GM18520 (cell line): Measurements from ENCODE around the gene ATP9B.
"Not testable (repeated sequence)": the region's sequence is repeated elsewhere in the genome, so short reads cannot be mapped to it uniquely, and the experiment has no call there.

Experiments
- ATAC-seq: cut with Tn5 transposase; IDR thresholded peaks from one replicate; pipeline ENCODE4 v1.9.1; 2021; ENCODE audit not compliant: unreplicated experiment

Gene ATP9B

DNA sequence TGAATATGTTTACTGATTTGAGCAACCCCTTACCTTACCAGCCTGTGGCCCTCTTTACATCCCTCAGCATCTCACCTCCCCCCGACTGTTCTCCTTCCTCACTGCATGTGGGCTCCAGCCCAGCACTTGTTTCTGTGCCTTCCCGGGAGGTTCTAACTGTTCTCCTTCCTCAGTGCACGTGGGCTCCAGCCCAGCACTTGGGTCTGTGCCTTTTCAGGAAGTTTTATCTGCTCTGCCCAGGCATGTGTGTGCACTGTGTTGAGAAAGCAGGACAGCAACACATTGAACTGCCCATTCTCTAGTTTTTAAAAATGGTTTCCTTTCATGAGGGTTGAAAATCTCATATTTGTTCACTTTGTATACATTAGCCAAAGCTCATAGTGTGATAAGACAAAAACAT is 158.4 kb downstream of the ATP9B start:
- no peak for ATAC-seq

DNA sequence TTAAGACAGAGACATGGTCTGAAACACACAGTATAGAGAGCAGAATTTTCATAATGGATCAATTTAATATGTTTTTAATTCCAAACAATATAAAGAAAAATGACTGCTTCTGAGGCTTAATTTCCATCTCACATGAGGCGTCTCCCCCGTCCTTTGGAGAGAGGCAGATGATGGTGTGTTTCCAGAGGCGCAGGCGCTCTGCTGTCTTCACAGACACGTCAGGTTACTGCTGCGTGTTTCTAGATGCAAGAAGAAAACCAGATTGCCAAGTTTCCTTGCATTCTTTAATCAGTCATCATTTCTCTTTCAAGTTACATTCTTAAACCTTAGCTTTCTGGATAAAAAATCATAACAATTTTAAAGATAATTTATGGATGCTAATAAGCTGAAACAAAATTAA is 160.2 kb downstream of the ATP9B start:
- no peak for ATAC-seq

DNA sequence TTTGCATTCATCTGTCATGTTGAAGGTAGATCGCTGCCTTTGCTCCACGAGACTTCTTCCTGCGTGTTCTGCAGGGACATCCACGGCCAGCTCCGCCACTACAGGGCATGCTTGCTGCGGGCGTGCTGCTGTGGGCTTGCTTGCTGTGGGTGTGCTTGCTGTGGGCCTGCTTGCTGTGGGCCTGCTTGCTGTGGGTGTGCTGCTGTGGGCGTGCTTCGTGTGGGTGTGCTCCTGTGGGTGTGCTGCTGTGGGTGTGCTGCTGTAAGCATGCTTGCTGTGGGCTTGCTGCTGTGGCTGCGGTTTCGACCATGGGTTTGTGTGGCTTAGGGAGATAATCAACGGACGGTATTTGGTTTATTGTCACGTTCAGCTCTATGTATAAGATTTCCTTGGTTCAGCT is 165.2 kb downstream of the ATP9B start:
- no peak for ATAC-seq

DNA sequence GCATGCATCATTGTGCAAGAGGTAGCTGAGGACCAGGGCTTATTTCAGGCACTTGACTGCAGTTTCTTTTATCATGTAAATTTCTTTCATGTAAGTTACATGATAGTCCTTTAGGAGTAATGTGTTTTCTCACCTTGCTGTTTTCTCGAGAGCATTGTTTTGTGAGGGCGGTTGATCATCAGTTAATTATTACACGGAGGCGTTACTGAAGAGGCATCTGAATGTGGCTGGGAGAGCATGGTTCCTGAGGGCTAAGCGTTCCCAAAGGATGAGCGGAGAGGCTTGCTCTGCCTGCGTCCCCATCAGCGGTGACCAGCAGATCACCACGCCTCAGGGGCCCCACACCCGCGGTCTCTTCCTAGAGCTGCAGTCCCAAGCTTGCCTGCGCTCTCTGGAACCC is 170.4 kb downstream of the ATP9B start:
- no peak for ATAC-seq

DNA sequence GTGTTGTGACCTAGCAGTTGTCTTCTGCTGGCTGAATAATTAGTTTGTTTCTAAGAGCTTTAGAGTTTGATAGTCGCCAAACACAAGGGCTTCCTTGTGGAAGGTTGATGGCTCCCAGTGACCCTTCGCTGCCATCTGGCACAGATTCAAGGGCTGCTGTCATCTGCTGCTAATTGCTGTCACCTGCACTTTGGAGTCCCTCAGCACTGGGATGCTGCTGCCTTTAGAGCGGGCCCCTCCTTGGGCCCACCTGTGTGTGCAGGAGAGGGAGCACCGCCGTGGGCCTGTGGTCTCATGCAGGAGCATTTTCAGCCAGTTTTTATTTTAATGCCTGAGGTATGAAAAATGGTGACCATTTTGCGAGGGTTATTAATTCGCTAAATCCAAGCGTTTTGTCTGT is 172.6 kb downstream of the ATP9B start:
- ATAC-seq: no peak

DNA sequence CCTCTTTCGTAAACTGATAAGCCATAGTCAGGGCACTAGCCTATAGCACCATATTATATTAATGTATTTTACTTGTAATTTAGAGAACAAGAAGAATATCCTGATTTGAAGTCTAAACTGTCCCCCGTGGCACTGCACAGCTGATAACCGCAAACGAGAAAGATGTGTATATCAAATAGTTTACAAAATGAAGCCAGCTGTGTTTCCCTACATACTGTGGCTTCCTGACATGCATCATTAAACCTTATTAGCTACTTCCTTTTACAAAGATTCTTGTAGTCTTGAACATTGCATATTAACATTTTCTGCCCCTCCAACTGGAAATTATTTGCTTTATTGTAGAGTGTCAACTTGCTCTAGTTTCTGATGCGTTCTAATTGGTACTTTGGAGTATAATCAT is 173.1 kb downstream of the ATP9B start:
- no peak for ATAC-seq

DNA sequence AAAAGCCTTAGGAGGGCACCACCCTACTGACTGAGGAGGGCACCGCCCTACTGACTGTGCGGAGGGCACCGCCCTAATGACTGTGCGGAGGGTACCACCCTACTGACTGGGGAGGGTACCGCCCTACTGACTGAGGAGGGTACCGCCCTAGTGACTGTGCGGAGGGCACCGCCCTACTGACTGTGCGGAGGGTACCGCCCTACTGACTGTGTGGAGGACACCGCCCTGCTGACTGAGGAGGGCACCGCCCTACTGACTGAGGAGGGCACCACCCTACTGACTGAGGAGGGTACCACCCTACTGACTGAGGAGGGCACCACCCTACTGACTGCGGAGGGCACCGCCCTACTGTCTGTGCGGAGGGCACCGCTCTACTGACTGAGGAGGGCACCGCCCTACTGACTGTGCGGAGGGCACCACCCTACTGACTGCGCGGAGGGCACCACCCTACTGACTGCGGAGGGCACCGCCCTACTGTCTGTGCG is 176.4 kb downstream of the ATP9B start:
- ATAC-seq: no peak

DNA sequence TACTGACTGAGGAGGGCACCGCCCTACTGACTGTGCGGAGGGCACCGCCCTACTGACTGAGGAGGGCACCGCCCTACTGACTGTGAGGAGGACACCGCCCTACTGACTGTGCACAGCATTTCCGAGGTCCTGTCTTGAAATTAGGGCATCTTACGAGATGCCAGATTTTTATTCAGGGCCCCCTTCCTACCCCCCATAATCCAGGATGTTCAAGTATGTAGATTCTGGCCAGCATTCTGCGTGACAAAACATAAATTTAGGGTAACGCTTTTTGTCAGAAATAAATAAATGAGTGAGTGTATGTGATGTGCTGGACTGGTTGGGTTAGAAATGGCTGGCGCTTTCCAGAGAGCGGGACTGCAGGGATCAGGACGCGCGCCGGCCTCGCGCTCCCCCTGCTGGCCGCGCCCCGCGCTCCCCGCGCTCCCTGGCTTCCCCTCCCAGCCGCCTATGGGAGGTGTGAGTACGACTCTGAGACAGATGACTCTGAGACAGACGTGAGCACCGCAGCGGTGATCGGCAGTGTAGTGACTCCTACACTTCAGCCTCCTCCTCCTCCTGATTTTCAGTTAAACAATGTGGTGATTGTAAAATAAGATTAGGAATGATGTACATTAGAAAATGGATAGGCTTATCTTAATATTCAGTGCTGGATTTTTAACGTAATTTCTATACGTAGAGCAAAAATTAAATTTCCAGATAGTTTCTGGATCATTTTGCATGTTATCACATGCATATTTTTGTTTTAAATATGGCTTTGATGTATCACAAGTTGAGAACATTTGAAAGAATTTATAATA is 177.3 kb downstream of the ATP9B start:
- peak; percentile 97 for ATAC-seq

DNA sequence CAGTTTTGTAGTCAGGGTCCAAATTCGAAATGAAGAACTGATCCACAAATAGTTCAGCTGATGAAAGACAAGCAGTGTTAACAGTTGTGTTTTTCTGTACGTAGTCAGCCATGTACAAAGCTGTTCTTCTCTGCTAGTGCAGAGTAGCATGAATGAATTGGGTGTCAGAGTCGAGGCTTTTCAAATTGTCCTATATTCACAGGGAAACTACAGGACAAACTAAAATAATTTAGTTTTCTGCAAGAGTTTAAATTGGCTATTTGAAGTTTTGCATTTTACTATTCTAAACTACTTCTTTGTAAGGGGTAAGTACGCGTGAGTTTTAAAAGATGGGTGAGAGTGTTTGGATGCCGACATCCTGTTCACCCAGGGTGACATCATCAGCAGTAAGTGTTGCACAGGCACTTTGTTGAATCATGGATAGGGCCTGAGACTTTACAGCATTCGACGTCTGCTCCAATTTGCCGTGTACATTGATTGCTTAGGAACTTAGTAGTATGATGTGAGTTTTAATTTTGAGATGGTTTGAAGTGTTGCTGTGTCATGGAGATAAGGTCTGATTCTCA is 179.4 kb downstream of the ATP9B start:
- ATAC-seq: no peak

DNA sequence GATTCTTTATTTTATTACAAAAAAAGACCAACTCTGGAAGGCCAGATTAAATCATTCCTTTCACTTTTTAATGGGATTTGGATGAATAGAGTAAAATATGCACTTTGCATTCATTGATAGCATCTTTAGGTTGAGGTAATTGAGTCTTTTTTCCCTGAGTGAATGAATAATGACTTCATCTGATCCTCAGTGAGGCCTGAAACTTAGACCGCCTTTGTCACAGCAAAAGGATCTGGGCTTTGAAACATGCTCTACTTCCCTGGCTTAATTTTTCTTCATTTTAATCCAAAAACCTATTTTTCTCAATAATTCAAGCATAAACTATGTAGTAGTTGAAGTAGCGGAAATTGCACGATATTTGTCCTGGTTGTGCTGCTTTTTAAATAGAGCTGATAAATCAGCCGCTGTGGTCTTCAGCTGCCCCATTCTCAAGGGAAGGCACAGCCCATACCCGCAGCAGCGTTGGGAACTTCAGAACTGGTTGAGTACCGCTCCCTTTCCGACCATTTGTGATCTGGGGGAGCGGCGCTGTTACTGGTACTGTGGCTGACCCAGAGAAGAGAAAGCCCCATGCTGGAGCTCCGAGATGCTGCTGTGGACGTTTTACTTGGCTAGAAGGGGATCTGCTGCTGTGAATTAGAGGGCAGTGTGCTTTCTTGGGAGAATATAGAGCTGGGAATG is 181.2 kb downstream of the ATP9B start:
- ATAC-seq: no peak

DNA sequence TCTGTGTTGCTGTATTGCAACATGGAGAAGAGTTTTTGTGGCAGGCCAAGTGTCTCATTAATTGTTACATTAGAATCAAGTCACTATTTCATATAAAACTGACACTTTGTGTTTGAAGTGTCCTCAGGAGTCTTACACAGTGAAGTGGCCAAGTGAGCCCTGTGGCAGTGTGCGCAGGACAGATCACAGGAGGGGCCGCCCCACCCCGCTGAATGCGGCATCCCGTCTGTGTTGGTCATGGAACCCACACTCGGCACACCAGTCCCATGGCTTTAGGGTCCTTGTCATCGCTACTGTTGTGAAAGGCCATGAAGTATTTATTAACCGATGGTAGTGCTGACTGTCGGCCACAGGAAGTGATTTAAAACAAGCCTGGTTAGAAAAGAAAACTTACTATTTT is 181.8 kb downstream of the ATP9B start:
- ATAC-seq: no peak

DNA sequence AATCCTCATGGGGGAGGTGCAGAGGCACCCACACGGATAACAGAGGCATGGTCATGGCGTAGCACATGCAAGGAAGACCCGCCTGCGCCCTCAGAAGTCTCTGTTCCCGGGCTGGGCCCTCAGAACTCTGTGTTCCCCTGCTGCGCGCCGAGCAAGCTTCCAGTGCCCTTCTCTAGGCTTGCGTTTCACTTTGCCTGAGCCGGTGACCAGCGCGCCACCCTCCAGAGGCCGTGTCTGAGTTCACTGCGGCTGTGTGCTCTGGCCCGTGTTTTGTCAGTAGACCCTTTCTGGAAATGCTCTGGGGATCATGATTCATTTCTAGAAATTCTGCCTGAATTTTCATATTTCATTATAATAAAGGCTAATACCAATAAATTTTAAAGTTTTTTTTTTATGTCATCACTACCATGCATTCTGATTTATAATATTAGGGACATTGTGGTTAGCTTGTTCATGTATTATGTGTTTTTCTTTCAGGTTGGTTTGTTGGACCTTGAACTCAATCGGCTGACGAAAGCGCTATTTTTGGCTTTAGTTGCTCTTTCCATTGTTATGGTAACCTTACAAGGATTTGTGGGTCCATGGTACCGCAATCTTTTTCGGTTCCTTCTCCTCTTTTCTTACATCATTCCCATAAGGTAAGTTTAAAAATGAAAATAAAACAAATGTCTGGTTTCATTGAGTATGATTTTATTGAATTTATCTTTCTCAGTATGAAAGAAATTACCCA is 183.9 kb downstream of the ATP9B start:
- ATAC-seq: no peak

DNA sequence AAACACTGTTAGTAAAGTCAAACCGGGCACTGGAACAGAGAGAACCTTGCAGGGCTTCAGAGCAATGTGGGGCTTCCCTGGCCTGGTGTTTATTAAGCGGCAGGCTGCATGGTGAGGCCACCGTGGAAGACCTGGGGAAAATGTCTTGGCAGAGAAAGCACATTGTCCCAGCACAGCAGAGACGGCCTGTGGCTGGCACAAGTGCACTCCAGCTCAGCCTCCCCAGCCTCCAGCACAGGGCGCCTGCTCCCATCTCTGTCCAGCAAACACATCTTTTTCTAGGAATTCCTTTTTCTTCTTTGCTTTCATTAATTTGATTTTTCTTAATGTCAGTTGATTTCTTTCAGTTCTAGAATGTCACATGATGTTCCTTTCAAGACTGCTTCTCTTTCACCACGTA is 188.3 kb downstream of the ATP9B start:
- ATAC-seq: no peak

DNA sequence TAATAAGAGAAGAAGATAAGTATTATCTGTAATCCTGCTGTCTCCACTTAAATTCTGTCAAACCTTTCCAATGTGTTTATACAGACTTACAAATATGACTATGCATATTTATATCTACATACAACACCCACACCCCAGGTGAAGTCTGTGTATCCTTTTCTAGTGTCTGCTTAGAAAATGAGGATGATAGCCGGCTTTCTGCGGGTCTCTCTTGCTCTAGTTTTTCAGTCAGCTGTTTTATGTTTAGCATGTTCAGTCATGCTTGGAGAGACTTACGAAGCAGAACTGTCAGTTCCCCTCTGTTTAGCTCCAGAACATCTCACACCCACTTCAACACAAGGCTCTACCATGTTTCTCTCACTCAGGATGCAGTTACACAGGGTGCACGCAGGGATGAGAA is 189.3 kb downstream of the ATP9B start:
- peak; percentile 79 for ATAC-seq

DNA sequence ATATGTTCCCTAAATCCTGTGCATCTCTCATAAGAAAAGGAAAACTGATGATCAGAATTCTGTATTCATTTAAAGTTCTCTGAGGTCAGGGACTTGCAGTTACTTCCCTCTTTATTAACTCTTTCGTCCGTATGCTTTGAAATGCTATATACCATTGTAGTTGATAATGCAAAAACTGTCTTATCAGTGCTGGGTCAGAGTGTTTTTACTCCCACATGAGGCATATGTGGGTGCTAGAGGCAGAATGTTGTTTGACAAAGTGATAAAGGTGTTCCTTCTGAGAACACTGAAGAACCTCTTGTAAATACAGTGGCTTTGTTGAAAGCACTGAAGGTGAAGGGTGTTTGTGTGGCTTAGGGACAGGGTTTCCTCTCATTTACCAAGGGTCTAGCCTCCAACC is 190.0 kb downstream of the ATP9B start:
- no peak for ATAC-seq

DNA sequence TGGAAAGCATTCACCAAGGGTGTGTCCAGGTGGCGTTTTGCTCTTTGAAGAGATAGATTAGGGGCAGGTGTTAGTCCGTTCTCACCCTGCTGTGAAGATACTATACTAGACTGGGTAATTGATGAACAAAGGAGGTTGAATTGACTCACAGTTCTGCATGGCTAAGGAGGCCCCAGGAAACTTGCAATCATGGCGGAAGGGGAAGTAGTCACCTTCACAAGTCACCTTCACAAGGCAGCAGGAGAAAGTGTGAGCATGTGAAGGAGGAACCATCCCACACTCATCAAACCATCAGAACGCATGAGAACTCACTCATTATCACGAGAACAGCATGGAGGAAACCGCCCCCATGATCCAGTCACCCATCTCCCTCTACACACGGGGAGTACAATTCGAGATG is 190.8 kb downstream of the ATP9B start:
- peak; percentile 42 for ATAC-seq

DNA sequence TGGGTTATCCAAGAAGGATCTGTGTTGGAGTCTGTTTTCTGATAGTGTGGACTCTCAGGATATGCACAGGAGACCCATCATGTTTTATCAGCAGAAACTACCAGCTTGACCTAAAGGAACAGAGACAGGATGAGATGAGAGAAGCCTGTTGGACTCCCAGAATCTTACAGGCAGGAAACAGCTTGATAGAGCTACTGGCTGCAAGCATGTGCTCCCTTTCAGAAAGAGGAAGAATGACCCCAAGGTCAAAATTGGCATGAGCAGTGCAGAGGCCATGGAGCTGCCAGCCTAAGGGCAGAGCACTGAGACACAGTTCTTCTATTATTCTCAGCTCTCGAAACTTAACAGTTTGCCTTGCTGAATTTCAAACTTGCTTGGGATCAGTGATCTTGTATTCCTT is 191.3 kb downstream of the ATP9B start:
- no peak for ATAC-seq

DNA sequence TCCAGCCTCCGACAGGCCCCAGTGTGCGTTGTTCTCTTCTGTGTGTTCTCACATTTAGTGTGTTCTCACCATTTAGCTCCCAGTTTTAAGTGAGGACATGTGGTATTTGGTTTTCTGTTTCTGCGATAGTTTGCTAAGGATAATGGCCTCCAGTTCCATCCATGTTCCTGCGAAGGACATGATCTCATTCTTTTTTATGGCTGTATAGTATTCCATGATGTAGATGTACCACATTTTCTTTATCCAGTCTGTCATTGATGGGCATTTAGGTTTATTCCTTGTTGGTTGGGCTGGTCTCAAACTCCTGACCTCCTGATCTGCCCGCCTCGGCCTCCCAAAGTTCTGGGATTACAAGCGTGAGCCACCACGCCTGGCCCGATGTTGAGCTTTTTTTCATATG is 195.9 kb downstream of the ATP9B start:
- not testable (repeated sequence) for ATAC-seq

DNA sequence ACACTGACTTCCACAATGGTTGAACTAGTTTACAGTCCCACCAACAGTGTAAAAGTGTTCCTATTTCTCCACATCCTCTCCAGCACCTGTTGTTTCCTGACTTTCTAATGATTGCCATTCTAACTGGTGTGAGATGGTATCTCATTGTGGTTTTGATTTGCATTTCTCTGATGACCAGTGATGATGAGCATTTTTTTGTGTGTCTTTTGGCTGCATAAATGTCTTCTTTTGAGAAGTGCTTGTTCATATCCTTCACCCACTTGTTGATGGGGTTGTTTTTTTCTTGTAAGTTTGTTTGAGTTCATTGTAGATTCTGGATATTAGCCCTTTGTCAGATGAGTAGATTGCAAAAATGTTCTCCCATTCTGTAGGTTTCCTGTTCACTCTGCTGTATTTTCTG is 202.6 kb downstream of the ATP9B start:
- ATAC-seq: not testable (repeated sequence)

DNA sequence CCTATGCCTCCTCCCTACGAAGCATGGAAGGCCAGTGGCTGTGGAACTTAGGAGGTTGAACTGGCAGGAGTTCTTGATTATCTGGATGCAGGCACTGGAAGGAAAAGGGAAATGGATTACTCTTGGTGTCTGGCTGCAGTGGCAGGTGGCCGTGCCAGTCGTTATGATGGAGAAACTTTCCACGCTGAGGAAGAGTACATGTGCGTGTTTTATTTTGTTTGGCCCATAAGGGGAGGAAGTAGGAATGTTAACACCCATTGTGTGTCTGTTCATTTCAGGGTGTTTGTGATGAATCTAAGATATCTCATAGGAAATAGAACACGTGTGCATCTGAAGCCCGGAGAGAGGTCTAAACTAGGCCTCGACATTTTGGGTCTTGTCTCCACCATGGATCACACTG is 203.7 kb downstream of the ATP9B start:
- ATAC-seq: no peak

DNA sequence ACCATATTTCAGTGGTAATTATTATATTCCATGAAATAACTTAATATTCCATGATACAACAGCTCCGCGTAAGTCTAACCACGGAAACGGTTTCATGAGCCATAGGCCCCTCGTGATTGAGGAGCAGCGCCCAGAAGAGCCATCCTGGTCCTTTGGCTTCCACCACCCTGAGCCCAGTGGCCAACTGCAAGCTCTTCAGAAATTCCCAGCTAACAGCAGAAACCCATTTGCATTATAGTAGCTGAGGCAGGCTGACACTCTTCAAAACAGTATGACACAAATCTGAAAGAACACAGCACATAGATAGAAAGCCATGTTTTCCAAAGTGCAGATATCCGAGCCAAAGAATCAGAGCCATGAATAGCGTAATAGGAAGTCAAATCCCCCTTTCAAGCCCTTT is 205.6 kb downstream of the ATP9B start:
- ATAC-seq: no peak

DNA sequence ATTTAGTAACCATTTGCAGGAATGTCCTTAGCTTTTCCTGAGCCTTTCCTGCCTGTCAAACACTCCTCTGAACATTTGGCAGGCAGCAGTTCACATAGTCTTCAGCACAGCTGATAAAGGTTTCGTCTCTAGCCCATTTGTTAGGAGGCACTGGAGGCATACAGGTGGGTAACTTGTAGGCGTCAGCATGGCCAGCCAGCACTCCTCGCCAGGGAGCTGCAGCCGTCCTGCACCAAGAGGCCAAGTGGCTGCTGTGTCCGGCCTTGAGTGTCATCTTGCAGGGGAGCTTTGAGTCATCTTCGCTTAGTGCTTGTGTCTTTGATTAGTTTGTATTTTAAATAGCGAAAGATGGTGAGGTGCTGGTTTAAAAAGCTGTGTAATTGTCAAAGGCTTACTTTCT is 206.3 kb downstream of the ATP9B start:
- ATAC-seq: peak; percentile 20
